Panc1 (cell line): ENCODE data around the gene OR8D2.

Experiments
- CTCF ChIP-seq: fragments of 450-650 bp; IDR thresholded peaks from 2 replicates; pipeline ENCODE4 v1.5.1; 2017; ENCODE audit warnings: mild to moderate bottlenecking
- POLR2AphosphoS5 ChIP-seq: IDR thresholded peaks from 2 replicates; pipeline ENCODE4 v1.6.1; 2012; ENCODE audit warnings: mild to moderate bottlenecking, low read depth, low read length, moderate library complexity
- REST ChIP-seq, 2 experiments: IDR thresholded peaks; 2 replicates each; pipeline ENCODE4 v1.6.1; 2011 to 2012; ENCODE audit warnings: low read depth in 2 of 2, control low read depth in 1 of 2, low read length in 1 of 2, mild to moderate bottlenecking in 1 of 2, moderate library complexity in 1 of 2; ENCODE audit not compliant: insufficient read depth in 1 of 2
- SIN3A ChIP-seq: IDR thresholded peaks from 2 replicates; pipeline ENCODE4 v1.6.1; 2012; ENCODE audit warnings: low read depth, mild to moderate bottlenecking, low read length, moderate library complexity, borderline replicate concordance; ENCODE audit not compliant: insufficient read depth
- TCF7L2 ChIP-seq: IDR thresholded peaks from 2 replicates; pipeline ENCODE4 v1.6.1; 2011; ENCODE audit warnings: mild to moderate bottlenecking, low read depth, low read length, inconsistent platforms

- TF ChIP-seq POLR2AphosphoS5 = no peak
- no peak for TF ChIP-seq CTCF
- TF ChIP-seq REST (IDR thresholded peaks at IDR 0.05; ENCODE audit: insufficient read depth in 1 of 2, low read depth in 2 of 2, low read length in 1 of 2) = no peak
- TF ChIP-seq TCF7L2 = no peak
- TF ChIP-seq SIN3A = no peak
These were observed 43.9 kb downstream of the OR8D2 start for GRCh38 chr11:124276081-124276480.
